Glutamatergic neuron (in vitro differentiated cells): Measurements from ENCODE around the gene SLC6A19. TPM values are rescaled to one million over a fixed set of nuclear protein-coding genes. Genes with fewer than 3 reads are reported as not detected.
A peak's percentile ranks its signal among the peaks of the same experiment; 100 is the strongest.

Source experiments
- DNase-seq: peaks from one replicate; pipeline ENCODE4 v3.0.0; 2022
- H3K27ac Mint-ChIP-seq: one replicate; pipeline ENCODE4 v1.8.0; 2020; ENCODE audit warnings: mild to moderate bottlenecking, mixed read lengths, inconsistent platforms; ENCODE audit not compliant: unreplicated experiment
- H3K27me3 Mint-ChIP-seq: one replicate; pipeline ENCODE4 v1.8.0; 2020; ENCODE audit warnings: mild to moderate bottlenecking, moderate library complexity, mixed read lengths, inconsistent platforms; ENCODE audit not compliant: unreplicated experiment
- H3K36me3 Mint-ChIP-seq: one replicate; pipeline ENCODE4 v1.8.0; 2020; ENCODE audit warnings: mild to moderate bottlenecking, mixed read lengths, inconsistent platforms; ENCODE audit not compliant: unreplicated experiment
- H3K4me1 Mint-ChIP-seq: one replicate; pipeline ENCODE4 v1.8.0; 2020; ENCODE audit warnings: mild to moderate bottlenecking, low read depth, mixed read lengths, inconsistent platforms; ENCODE audit not compliant: unreplicated experiment
- H3K4me3 Mint-ChIP-seq: one replicate; pipeline ENCODE4 v1.8.0; 2020; ENCODE audit warnings: mild to moderate bottlenecking, mixed read lengths, inconsistent platforms; ENCODE audit not compliant: unreplicated experiment
- H3K9me3 Mint-ChIP-seq: one replicate; pipeline ENCODE4 v1.8.0; 2020; ENCODE audit warnings: mild to moderate bottlenecking, moderate library complexity, mixed read lengths, inconsistent platforms; ENCODE audit not compliant: unreplicated experiment
- total RNA-seq: library from RNA; stranded (reverse); fragmentation: NEBNext Ultra II Directional; extraction: Animal tissue kit (Norgen Biotek cat#: 25700); gene quantifications from one replicate; pipeline ENCODE4 v1.2.1, GENCODE V29; 2021; ENCODE audit not compliant: unreplicated experiment
- TF ChIP-seq, protein P1 (sequence below): fragments of 200-600 bp; sonication (generic); IDR thresholded peaks from one replicate; pipeline ENCODE4 v1.5.0; 2021; ENCODE audit not compliant: partially characterized antibody, unreplicated experiment

Gene SLC6A19
- total RNA-seq, 1 donor from 2014 or later, result not detected

DNA sequence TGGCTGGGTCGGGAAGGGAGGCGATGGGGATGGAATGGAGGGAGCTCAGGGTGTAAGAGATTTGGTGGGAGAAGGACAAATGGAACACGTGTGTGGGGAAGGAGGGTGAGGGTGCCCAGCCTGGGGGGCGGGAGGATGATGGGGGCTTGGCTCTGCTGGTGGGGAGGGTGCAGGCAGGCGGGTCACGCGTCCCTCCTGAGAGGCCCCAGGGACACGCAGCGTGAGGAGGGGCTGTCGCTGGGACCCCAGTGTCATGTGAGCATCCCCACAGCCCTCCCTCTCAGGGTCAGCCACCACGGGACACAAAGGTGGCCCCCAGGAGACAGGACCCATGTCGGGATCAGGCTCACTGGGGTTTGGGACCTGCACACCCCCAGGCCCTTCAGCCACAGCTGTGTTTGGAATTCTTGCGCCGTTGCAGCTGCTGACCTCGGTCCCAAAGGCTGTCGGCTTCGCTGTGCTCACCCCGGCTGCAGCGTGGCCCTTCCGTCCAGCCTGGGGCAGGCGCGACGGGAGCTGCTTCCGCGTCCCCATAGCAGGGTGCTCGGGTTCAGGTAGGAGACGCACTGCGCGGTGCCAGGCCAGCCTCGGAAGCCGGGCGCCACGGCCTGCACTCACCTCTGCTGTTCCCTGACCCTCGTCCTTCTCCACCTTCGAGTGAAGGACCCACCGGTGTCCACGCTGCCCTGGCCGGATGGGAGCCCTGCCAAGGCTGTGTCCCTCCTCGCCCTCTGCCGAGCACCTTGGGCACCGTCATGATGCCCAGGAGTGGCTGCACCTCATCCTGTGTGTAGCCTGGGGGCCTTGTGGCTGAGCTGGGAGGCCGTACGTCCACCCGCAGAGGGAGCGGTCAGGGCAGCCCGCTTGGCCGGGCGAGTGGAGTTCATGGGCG, 5.4 kb downstream of the SLC6A19 start:
- Mint-ChIP-seq H3K36me3 (no peaks in the 10 kb centered on the region), H3K4me1 (peaks cover 2% of the 10 kb centered on the region), H3K27ac (no peak overlapping the region), H3K27me3 (peaks cover 12% of the 10 kb centered on the region), H3K4me3 (no peak overlapping the region), H3K9me3 (peaks cover 4% of the 10 kb centered on the region)
- TF ChIP-seq, protein P1, sequence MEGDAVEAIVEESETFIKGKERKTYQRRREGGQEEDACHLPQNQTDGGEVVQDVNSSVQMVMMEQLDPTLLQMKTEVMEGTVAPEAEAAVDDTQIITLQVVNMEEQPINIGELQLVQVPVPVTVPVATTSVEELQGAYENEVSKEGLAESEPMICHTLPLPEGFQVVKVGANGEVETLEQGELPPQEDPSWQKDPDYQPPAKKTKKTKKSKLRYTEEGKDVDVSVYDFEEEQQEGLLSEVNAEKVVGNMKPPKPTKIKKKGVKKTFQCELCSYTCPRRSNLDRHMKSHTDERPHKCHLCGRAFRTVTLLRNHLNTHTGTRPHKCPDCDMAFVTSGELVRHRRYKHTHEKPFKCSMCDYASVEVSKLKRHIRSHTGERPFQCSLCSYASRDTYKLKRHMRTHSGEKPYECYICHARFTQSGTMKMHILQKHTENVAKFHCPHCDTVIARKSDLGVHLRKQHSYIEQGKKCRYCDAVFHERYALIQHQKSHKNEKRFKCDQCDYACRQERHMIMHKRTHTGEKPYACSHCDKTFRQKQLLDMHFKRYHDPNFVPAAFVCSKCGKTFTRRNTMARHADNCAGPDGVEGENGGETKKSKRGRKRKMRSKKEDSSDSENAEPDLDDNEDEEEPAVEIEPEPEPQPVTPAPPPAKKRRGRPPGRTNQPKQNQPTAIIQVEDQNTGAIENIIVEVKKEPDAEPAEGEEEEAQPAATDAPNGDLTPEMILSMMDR, result no peak
- DNase-seq, result peak; percentile 23

GRCh38 chr5:1207555-1207954, 6.2 kb downstream of the SLC6A19 start:
- TF ChIP-seq, protein P1, result no peak
- H3K4me3 Mint-ChIP-seq, result peak overlapping the region; percentile 14
- H3K4me1 Mint-ChIP-seq, result peaks cover 2% of the 10 kb centered on the region
- H3K27ac Mint-ChIP-seq, result no peak overlapping the region
- H3K9me3 Mint-ChIP-seq, result peaks cover 6% of the 10 kb centered on the region
- no peaks in the 10 kb centered on the region for H3K36me3 Mint-ChIP-seq
- peak; percentile 2 for DNase-seq
- H3K27me3 Mint-ChIP-seq, result peaks cover 13% of the 10 kb centered on the region

- peak; percentile 14 for DNase-seq
- Mint-ChIP-seq H3K36me3 (no peaks in the 10 kb centered on the region), H3K9me3 (peaks cover 7% of the 10 kb centered on the region), H3K4me1 (peaks cover 2% of the 10 kb centered on the region), H3K4me3 (no peak overlapping the region), H3K27me3 (peaks cover 15% of the 10 kb centered on the region), H3K27ac (no peak overlapping the region)
- TF ChIP-seq, protein P1, result no peak
These were observed 6.9 kb downstream of the SLC6A19 start for GRCh38 chr5:1208221-1208742.

DNA sequence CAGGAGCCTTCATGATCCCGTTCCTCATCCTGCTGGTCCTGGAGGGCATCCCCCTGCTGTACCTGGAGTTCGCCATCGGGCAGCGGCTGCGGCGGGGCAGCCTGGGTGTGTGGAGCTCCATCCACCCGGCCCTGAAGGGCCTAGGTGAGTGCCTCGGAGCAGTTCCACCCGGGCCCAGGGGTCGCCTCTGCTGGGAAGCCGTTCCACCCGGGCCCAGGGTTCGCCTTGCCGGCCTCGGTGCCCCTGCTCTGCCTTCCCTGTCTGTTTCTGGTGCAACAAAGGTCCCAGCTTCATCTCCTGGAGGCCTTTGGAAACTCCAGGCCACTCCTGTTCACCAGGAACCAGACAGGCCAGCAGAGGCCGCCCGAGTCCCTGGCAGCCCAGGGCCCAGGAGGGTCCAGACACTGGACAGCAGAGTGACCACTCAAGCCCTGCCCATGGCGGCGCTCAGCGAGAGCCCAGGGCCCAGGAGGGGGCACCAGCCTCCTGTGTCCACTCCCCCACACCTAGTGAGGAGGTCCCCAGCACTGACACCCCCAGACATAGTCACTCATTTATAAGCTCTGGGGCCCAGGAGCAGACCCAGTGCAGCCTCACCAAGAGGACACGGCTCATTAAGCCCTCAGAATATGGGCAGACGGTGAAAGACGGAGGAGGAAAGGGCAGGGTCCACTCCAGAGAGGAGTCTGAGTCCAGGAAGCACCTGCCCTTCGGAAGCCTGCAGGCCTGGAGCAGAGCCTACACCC, 7.5 kb downstream of the SLC6A19 start:
- TF ChIP-seq, protein P1, result no peak
- H3K4me1 Mint-ChIP-seq, result peaks cover 2% of the 10 kb centered on the region
- peak; percentile 16 for DNase-seq
- peaks cover 15% of the 10 kb centered on the region for H3K27me3 Mint-ChIP-seq
- H3K9me3 Mint-ChIP-seq, result peaks cover 7% of the 10 kb centered on the region
- H3K4me3 Mint-ChIP-seq, result no peak overlapping the region
- no peak overlapping the region for H3K27ac Mint-ChIP-seq
- no peaks in the 10 kb centered on the region for H3K36me3 Mint-ChIP-seq
